KG1 (cell line): ENCODE measurements around the gene ERCC5.
A peak's percentile ranks its signal among the peaks of the same experiment; 100 is the strongest.

Experiments
- DNase-seq: peaks from one replicate; lab custom pipeline; 2025; lab: John Stamatoyannopoulos, UW

ERCC5 gene

GRCh38 chr13:102845289-102845629, 573 bp upstream of the ERCC5 start:
- DNase-seq, result no peak

GRCh38 chr13:102846261-102847015, 606 bp downstream of the ERCC5 start:
- DNase-seq, result peak; percentile 42

GRCh38 chr13:102847272-102848234, 1.7 kb downstream of the ERCC5 start:
- DNase-seq, result no peak

GRCh38 chr13:102848956-102849355, 3.1 kb downstream of the ERCC5 start:
- DNase-seq, result no peak

- DNase-seq, result no peak
These were observed 6.7 kb downstream of the ERCC5 start for GRCh38 chr13:102852556-102852955.

GRCh38 chr13:102854675-102855074, 8.8 kb downstream of the ERCC5 start:
- DNase-seq, result no peak

GRCh38 chr13:102856557-102856956, 10.7 kb downstream of the ERCC5 start:
- DNase-seq, result no peak

GRCh38 chr13:102862624-102863210, 16.9 kb downstream of the ERCC5 start:
- DNase-seq, result no peak

- no peak for DNase-seq
These were observed 17.8 kb downstream of the ERCC5 start for GRCh38 chr13:102863590-102863989.

GRCh38 chr13:102868366-102868936, 22.6 kb downstream of the ERCC5 start:
- no peak for DNase-seq

GRCh38 chr13:102869948-102870676, 24.3 kb downstream of the ERCC5 start:
- no peak for DNase-seq

GRCh38 chr13:102870677-102871415, 25.0 kb downstream of the ERCC5 start:
- DNase-seq, result peak; percentile 38

- DNase-seq, result no peak
These were observed 26.3 kb downstream of the ERCC5 start for GRCh38 chr13:102872131-102872530.

- no peak for DNase-seq
These were observed 26.7 kb downstream of the ERCC5 start for GRCh38 chr13:102872531-102872930.

GRCh38 chr13:102873653-102874052, 27.8 kb downstream of the ERCC5 start:
- no peak for DNase-seq

- no peak for DNase-seq
These were observed 29.4 kb downstream of the ERCC5 start for GRCh38 chr13:102875256-102875655.

GRCh38 chr13:102877303-102877702, 31.5 kb downstream of the ERCC5 start:
- no peak for DNase-seq

- no peak for DNase-seq
These were observed 32.6 kb downstream of the ERCC5 start for GRCh38 chr13:102878481-102878880.

GRCh38 chr13:102879793-102880499, 34.1 kb downstream of the ERCC5 start:
- DNase-seq, result no peak
